ENCODE data around the gene SPRING1. TPM values are rescaled to one million over a fixed set of nuclear protein-coding genes. Genes with fewer than 3 reads are reported as not detected.
A peak's percentile ranks its signal among the peaks of the same experiment; 100 is the strongest.

The SPRING1 gene
- total RNA-seq, 3 donors from 2014 or later: 32.2 to 53.7 (median 53.6) TPM

DNA sequence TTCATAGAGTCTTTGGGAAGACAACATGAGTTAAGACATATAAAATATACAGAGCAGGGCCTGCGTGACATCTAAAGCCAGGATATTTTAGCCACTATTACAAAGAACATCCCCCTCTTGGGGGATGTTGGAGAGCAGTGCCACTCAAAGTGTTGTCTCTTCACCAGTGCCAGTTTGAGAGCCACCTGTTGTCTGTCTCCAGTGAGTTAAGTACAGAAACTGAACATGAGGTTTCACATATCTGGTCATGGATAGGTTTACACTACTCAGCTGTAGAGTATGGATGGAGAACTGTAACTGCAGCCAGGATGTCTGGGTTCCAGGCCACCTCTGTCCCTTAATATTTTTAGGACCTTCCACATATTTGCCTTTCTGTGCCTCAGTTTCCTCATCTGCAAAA, 39.4 kb upstream of the SPRING1 start:
- Histone ChIP-seq H3K4me3 (no peak overlapping the region), H3K9me3 (no peaks in the 10 kb centered on the region), H3K36me3 (ENCODE audit: low read depth) (no peaks in the 10 kb centered on the region), H3K4me1 (ENCODE audit: low read depth) (no peaks in the 10 kb centered on the region)
- TF ChIP-seq CTCF (IDR thresholded peaks at IDR 0.05): no peak
- no peak for ATAC-seq
- no peak for DNase-seq
- intact Hi-C loops (cut with DNase I, micrococcal nuclease): no loop called here

DNA sequence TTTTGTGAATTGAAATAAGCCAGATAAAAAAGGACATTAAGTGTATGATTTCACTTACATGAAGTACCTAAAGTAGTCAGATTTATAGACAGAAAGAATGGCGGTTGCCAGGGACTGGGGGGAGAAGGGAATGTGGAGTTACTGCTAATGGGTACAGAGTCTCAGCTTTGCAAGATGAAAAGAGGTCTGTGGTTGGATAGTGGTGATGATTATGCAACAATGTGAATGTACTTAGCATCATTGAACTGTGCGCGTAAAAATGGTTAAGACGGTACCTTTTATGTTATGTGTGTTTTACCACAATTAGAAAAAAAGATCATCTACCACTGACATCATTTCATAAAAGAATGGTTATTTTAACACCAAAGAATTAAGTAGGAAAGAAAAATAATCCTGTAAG, 36.2 kb upstream of the SPRING1 start:
- Histone ChIP-seq H3K4me3 (no peak overlapping the region), H3K9me3 (no peaks in the 10 kb centered on the region), H3K4me1 (ENCODE audit: low read depth) (no peaks in the 10 kb centered on the region), H3K36me3 (ENCODE audit: low read depth) (no peaks in the 10 kb centered on the region)
- intact Hi-C loops (cut with DNase I, micrococcal nuclease): no loop called here
- no peak for TF ChIP-seq CTCF (IDR thresholded peaks at IDR 0.05)
- DNase-seq (no peak), ATAC-seq (no peak)

DNA sequence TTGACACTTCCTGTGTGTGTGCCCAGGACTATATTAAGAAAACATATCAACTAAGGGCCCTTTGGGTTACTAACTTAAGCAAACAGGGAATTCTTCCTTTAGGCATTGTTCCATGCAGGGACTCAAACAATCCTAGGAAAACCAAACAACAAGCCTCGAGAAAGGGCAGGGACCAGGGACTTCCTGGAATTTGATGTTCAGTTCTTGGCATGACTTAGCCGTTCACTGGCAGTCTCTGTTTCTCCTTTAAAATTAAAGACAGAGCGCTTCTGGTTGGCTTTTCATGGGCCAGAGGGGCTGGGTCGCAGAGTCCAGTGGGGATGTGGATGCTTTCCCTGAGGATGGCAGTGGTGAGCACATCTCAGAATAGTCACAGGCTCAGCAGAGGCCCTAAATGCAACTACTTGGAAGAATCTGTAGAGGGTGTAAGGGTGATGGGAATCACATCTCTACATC, 35.4 kb upstream of the SPRING1 start:
- no peaks in the 10 kb centered on the region for H3K9me3 ChIP-seq
- TF ChIP-seq CTCF (IDR thresholded peaks at IDR 0.05): no peak
- intact Hi-C loops (cut with DNase I, micrococcal nuclease): no loop called here
- H3K4me1 ChIP-seq (ENCODE audit: low read depth): no peaks in the 10 kb centered on the region
- no peaks in the 10 kb centered on the region for H3K36me3 ChIP-seq (ENCODE audit: low read depth)
- DNase-seq: peak in 1 of 3 donors; percentile 18
- ATAC-seq: peak; percentile 57
- H3K4me3 ChIP-seq: no peak overlapping the region

DNA sequence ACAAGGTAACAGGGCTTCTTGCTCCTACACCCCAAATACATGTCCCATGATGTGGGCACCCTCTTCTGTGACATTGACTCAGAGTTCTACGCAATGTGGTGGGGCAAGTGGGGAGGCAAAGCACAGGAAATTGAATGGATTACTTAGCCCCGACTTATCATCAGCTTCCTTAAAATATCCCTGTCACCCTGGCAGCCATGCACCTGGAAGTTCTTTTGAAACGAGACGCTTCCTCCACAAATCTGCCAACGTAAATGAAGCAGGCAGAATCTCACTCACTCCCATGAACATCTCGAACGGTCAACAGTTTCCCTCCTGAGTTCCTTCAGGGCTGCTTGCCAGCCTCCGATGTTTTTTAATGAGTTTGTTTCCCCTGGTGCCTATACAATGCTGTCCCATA, 33.8 kb upstream of the SPRING1 start:
- Histone ChIP-seq H3K9me3 (no peaks in the 10 kb centered on the region), H3K36me3 (ENCODE audit: low read depth) (no peaks in the 10 kb centered on the region), H3K4me3 (no peak overlapping the region), H3K4me1 (ENCODE audit: low read depth) (no peaks in the 10 kb centered on the region)
- ATAC-seq (no peak), DNase-seq (no peak)
- no peak for TF ChIP-seq CTCF (IDR thresholded peaks at IDR 0.05)
- intact Hi-C loops (cut with DNase I, micrococcal nuclease): no loop called here

- ATAC-seq (no peak), DNase-seq (no peak)
- H3K36me3 ChIP-seq (ENCODE audit: low read depth): no peaks in the 10 kb centered on the region
- H3K9me3 ChIP-seq: no peaks in the 10 kb centered on the region
- H3K4me3 ChIP-seq: no peak overlapping the region
- intact Hi-C loops (cut with DNase I, micrococcal nuclease): no loop called here
- TF ChIP-seq CTCF (IDR thresholded peaks at IDR 0.05): no peak
- H3K4me1 ChIP-seq (ENCODE audit: low read depth): no peaks in the 10 kb centered on the region
Measured at GRCh38 chr12:116766746-116767145, 28.9 kb upstream of the SPRING1 start.

- Histone ChIP-seq H3K4me1 (ENCODE audit: low read depth) (no peaks in the 10 kb centered on the region), H3K36me3 (ENCODE audit: low read depth) (no peaks in the 10 kb centered on the region), H3K9me3 (no peaks in the 10 kb centered on the region), H3K4me3 (no peak overlapping the region)
- intact Hi-C loops (cut with DNase I, micrococcal nuclease): no loop called here
- DNase-seq (no peak), ATAC-seq (no peak)
- no peak for TF ChIP-seq CTCF (IDR thresholded peaks at IDR 0.05)
Measured at GRCh38 chr12:116766285-116766684, 28.4 kb upstream of the SPRING1 start.

Measured in mucosa of descending colon (tissue), 3 donors.